ENCODE data around the gene C1QTNF4.

The C1QTNF4 gene

DNA sequence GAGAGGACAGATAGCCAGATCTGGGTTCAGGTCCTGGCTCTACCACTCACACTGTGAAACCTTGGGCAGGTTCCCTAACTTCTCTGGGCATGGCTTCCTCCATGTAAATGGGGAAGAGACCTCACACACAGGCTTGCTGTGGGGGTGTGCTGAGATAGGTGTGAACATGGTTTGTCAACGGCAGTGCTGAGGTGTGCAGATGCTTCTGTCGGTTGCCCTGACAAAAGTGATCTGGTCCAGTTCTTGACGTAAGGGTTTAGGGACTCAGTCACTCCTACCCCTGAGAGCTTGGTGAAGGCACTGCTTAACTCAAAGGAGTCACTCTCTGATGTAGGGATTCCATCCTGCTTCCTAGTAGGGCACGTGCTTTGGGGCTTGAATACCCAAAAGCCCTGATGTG lies 2.0 kb downstream of the C1QTNF4 start:
- DNase-seq = no peak

DNA sequence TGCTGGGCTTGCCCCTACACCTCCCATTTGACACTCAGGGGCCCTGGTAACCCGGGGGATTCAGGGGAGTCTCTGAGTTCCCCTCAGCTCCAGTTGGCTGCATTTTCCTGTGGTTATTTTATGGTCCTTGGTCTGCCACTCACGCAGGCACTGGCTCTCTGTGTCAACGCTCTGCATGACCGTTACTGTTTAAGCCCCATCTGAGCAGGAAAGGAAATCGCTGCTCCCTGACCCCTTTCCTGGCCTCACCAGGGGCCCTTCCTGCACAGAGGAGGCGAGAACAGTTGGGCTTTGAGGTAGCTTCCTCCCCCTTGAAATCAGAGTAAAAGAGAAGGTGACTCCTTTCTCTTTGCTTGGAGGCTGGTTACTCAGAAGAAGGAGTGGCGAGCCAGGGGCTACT lies 2.4 kb downstream of the C1QTNF4 start:
- no peak for DNase-seq

DNA sequence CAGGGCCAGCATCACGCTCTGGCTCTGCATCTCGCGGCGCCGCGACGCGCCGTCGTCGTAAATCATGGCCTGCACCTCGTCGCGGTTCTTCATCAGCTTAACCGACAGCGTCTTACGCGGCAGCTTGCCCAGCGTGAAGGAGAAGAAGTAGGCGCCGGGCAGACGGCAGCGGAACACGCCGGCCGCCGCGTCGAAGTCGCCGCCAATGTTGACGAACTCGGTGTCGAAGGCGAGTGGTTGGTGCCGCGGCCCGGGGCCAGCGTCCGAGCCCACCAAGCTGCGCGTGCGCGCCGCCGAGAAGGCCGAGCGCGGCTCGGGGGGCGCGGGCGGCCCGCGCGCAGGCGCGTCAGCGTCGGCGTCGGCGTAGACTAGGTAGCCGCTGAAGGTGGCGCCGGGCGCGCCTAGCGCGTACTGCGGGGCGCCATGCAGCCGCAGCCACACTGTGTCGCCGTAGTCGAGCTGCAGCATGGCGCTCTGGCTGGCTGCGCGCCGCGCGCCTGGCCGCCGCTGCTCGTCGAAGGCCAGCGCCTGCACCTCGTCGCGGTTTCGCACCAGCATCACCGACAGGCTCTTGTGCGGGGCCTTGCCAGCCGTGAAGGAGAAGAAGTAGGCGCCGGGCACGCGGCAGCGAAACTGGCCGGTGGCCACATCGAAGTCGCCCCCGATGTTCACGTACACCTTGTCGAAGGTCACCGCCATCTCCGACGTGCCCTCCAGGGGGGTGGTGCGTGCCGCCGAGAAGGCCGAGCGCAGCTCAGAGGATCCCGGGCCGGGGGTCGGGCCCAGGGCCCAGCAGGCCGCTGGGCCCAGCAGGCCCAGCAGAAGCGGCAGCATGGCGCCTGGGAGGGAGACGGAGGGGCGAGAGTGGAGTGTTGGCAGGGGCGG lies 4.0 kb downstream of the C1QTNF4 start:
- DNase-seq = no peak

DNA sequence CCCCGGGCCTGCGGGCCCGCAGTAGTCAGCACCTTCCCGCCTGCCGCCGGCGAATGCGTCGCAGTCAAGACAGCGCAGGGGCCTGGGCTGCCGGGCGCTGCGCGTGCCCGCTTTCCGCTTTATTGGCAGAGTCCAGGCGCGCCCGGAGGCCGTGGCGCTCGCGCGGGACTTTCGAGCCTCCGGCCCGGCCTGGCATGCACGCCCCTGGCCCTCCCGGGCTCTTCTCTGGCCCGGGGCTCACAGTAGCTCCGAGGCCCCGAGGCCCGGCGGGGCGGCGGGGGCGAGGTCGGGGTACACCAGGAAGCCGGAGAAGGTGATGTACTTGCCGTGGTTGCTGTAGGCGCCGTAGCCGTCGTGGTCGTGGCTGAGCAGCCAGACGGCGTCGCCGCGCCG lies 4.6 kb downstream of the C1QTNF4 start:
- DNase-seq = no peak

DNA sequence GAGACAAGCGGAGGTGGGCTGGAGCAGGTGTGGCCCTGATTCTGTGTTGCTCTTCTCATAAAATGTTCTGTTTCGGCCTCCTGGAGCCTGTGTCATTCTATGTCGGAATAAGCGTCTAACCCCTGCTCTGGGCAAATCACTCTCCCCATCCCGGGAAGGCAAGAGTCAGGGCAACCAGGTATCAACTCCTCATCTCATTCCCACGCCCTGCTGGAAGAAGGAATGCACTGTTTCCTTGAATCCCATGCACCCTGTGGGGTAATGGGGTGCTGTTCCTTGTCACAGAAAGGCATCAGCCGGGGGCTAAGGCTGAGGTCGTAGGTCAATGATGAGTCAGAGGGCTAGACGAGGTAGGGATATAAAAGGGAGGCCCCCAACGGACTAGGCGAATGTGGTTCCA lies 5.1 kb downstream of the C1QTNF4 start:
- no peak for DNase-seq

DNA sequence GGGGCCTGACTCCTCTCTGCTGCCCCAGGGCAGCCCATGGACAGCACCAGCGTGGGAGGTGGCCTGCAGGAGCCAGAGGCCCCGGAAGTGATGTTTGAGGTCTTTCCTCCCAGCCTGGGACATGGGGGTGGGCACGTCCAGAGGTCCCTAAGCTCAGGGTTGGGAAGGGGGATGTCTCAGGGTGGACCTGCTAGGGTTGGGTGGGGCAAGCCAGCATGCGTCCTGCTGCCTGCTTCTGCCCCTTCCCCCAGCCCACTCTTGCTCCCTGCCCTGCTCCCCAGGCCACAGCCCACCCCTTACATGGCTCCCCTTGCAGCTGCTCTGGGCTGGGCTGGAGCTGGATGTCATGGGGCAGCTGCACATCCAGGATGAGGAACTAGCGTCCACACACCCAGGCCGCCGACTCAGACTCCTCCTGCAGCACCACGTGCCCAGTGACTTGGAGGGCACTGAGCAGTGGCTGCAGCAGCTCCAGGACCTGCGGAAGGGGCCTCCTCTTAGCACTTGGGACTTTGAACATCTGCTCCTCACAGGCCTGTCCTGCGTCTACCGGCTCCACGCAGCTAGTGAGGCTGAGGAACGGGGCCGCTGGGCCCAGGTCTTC lies 6.4 kb downstream of the C1QTNF4 start:
- DNase-seq = no peak

DNA sequence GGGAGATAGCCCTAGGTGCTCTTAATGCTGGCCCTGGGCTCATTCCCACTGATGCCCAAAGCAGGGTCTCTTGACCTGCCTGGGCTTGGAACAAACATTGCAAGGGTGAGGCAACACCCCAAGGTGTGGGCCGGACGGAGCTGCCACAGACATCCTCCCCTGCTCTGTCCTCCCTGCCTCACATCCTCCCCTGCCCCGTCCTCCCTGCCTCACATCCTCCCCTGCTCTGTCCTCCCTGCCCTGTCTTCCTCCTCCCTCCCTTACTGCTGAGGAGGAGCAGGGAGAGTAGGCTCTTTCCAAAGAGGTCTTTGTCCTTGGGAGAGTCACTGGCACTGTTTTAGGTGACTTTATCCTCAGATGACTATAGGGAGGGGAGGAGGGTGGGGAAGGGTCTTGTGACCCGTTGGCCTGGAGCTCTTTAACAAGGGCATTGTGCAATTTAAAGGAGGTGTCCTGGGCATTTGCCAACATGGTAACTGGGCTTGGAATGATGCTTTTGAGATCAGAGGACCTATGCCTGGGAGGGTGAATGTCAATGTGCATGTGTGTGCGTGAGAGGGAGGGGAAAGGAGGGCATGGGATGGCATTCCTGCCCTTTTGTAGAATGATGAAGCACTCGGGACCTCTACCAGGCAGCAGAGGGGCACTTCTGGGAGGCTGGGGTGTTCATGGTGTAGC lies 7.0 kb downstream of the C1QTNF4 start:
- no peak for DNase-seq

DNA sequence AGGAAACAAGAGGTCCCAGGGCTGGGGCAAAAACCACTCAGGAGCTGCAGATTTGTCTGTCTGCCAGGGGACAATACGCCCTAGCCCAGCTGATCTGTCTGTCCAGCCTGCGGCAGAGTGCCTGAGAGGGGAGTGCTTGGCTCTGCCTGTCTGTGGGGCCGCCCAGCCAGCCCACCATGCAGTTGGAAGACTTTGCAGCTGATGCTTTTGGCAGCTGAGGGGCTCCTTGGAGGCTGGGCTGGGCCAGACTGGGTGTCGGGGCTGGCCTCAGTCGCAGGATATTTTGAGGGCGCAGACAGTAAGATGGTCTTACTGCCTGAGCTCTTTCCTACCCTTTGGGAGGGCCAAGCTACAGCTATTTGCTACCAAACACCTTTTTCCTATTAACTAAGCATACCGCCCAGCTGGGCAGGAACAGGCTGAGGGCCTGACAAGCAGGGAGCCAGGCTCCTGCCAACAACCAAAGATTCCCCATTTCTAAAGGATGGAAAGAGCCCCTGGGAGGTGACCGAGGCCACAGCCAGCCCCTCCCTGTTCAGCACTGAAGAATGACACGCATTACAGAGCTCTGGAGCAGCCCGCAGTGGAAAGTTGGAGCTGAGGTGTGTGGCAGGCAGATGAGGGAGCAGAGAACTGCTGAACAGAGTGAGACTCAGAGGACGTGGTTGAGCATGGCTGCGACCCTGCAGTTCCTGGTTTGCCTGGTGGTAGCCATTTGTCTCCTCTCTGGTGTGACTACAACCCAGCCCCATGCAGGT lies 7.9 kb downstream of the C1QTNF4 start, which contains the start of gene FAM180B:
Gene FAM180B (plus strand): TSS at position 581 of the 758 bp plus-strand sequence. CDS start 91 bp downstream, at position 672.
- DNase-seq = no peak

DNA sequence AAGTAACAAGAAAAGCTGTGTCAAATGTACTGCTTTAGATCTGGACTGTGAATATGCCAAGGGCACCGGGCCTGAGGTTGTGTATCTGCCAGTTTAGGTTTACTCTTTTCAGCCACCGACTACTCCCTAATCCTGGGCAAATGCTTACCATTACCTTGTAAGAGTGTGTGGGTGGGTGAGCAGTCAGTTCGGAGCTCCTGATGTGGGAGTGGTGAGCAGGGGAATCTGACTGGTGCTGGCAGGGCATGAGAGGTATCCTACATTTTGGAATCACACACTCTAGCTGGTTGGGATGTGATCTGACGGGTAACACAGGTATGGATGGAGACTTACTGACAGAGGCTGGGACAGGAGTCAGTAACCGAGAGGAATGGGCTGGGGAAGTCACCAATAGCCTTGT lies 10.4 kb downstream of the C1QTNF4 start:
- no peak for DNase-seq

DNA sequence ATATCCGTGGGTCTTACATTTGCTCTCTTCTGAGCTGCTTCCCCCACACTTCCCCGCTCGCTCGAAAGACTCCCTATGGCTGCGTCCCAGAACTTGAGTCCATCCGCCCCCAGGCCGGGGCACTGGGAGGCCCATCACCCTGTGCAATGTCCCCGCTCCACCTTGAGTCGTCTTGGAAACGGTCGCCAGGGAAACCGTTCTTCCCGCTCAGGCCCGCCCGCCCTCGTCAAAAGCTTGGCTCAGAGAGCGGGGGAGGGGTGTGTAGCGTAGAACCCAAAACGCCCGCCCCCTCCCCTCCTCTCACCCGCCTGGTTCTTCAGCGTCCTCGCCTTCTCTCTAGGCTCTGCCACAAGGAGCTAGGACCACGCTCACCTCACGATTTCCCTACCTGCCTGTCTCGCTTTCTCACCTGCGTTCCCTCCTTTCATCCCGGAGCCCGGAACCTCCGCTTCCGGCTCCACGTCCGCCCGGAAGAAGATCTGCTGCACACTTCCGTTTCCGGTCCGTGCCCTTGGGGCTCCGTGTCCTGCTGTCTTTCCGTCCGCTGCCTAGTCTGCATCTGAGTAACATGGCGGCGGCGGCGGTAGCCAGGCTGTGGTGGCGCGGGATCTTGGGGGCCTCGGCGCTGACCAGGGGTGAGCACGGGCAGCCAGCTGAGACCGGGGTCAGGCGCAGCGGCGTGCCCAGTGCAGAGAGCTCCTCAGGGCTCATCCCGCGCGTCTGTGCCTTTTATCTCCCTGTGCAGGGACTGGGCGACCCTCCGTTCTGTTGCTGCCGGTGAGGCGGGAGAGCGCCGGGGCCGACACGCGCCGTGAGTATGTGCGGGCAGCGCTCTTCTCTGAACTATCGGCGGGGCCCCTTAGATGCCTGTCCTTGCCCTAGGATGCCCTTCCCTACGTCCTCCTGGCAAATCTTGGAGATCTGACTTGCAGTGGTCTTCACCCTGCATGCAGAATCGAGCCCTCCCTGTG lies 15.4 kb downstream of the C1QTNF4 start, which contains the start of the genes KBTBD4 and NDUFS3:
Gene KBTBD4 (minus strand): TSS at position 447 of the 971 bp plus-strand sequence. CDS start 19 bp downstream, at position 428.
Gene NDUFS3 (plus strand): TSS at position 551 of the 971 bp plus-strand sequence. CDS start 18 bp downstream, at position 569.
- peak; percentile 63 for DNase-seq

DNA sequence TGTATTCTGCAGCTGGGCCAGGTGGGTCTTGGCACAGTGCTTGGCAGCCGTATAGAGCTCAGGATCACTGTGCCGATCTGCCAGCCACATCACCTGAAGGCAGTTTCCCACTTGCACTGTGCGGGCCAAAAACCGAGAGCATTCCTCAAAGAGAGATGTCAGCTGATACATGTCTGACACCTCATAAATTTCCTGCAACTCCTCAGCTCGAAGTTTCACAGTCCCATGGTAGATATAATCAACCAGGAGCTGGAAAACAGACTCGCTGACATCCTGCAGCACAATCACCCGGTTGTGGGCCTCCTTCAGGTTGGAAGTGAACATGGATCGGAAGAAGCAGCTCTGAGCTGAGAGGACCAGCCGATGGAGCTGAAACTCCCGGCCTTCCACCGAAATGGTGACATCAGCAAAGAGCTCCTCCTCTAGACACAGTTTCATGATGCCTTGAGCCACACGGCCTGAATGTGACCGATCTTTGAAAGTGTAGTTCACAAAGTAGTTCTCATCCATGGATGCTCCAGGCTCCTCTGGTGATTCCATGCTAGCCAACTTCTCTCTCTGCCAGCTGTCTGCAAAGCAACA lies 16.7 kb downstream of the C1QTNF4 start:
- DNase-seq = no peak

DNA sequence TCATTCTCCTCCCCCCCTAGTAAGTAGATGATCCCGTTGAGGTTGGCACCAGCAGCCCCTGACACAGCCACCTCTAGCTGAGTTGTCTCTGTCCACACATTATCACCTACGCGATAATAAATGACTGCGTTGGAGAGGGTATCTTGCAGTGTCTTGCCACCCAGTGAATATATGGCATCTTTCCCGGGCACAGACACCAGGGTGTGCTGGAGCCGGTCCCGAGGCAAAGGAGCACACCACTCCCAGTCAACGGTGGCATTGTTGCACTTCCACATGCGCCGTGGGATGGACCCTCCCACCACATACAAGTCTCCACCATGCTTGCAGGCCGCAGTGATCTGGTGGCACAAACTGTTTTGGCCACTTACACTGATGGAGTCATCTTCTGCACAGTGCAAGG lies 20.9 kb downstream of the C1QTNF4 start:
- no peak for DNase-seq

DNA sequence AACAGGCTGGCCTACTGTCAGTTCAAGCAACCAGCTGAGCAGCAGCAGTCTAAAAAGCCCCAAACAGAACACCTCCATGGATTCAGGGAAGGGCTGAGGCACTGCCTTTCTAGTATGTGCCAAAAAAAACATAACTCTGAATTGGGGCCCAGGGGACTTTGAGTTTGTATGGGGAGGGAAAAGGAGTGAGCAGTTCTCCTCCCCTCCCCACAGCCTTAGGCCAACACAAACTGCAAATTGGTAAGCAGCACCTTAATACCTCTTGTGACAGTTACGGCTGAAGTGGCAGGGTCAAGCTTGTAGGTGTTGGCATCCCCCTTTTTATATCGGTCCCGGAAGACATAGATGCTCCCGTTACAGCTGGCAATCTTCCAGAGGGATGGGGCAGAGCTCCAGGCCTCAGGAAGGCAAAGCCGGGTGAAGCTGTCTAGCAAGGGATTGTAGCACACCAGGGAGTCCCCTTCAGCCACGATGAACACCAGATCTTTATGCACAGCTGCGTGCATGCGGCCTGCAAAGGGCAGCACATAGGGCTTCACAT lies 21.4 kb downstream of the C1QTNF4 start:
- no peak for DNase-seq

DNA sequence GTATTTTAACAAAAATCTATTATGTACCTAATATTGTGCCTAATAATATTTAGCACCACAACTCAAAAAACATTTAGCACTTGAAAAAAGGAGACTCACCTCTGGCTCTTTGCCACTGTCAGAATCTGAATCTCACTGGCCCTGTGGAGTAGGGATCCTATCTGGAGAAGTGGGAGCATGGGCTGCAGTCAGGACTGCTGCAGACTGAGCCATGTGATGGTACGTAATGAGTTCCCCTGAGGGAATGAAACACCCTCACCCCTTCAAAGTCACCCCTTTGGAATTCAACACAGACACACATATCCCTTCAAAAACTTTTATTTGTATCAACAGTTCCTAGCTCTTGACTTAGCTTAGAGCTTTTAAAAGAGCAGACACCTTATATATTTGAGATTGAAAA lies 22.3 kb downstream of the C1QTNF4 start:
- no peak for DNase-seq

DNA sequence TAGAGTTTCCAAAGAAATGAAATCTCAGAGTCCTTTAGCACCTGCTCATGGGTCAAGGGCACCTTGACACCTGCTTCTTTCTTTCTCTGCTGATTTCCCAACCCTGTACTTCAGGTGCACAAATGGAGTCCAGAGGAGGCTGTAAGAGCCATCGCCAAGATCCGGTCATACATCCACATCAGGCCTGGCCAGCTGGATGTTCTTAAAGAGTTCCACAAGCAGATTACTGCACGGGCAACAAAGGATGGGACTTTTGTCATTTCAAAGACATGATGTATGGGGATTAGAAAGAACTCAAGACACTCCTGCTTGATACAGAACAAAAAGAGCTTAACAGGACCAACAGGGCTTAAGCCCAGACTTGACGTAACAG lies 22.9 kb downstream of the C1QTNF4 start:
- no peak for DNase-seq

DNA sequence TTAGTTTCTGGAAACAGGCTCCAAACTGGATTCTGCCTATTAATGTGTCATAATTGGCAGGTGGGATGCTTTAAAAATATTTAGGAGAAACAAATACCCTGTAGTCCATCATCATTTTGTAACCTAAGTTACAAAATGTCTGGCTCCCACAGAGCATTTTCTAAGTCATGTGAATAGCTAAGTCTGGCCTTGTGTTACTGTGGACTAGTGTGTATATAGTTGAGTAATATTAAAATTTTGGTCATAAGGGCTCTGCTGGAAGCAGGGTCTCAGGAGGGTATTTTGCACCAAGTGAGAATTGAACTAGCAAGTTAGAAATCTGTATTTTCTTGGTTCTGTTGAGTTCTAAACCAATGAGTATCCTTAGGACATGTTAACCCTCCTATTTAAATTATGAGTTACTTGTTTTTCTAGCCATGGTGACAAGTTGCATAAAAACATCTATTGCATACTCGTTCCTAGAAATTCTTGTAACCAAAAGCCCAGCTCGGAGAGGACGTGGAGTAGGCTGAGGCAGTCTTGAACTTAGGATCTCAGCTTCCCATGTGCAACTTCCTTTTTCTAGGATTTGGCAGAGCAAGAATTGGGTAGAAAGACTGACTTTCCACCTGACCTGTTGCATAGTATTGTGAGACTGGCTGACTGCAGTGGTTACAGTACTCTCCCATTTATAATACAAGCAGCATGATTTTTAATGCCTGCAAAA lies 23.4 kb downstream of the C1QTNF4 start:
- no peak for DNase-seq

DNA sequence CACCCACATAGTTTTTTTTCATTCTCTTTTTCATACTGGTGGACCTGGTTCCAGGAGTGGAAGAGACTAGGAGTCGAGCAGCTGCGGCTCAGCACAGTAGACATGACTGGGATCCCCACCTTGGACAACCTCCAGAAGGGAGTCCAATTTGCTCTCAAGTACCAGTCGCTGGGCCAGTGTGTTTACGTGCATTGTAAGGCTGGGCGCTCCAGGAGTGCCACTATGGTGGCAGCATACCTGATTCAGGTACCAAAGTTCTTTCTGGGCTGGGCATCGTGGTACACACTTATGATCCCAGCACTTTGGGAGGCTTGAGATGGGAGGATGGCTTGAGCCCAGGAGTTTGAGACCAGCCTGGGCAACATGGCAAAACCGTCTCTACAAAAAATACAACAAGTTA lies 24.6 kb downstream of the C1QTNF4 start:
- DNase-seq = no peak

DNA sequence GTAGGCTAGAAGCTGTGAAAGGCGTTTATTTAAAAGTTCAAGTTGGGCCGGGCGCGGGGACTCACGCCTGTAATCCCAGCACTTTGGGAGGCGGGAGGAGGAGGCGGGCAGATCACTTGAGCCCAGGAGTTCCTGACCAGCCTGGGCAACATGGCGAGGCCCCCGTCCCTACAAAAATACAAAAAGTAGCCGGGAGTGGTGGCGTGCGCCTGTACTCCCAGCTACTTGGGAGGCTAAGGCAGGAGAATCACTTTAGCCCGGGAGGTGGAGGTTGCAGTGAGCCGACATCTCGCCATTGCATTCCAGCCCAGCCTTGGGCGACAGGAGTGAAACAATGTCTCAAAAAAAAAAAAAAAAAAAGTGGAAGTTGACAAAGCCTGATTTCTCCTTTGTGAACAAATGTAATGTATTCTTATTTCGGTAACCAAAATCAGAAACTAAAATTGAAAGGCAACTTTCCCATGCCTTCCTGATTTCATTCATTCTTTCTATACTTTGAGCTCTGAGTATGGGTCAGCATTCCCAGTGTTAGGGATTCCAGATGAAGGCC lies 28.0 kb downstream of the C1QTNF4 start:
- no peak for DNase-seq

DNA sequence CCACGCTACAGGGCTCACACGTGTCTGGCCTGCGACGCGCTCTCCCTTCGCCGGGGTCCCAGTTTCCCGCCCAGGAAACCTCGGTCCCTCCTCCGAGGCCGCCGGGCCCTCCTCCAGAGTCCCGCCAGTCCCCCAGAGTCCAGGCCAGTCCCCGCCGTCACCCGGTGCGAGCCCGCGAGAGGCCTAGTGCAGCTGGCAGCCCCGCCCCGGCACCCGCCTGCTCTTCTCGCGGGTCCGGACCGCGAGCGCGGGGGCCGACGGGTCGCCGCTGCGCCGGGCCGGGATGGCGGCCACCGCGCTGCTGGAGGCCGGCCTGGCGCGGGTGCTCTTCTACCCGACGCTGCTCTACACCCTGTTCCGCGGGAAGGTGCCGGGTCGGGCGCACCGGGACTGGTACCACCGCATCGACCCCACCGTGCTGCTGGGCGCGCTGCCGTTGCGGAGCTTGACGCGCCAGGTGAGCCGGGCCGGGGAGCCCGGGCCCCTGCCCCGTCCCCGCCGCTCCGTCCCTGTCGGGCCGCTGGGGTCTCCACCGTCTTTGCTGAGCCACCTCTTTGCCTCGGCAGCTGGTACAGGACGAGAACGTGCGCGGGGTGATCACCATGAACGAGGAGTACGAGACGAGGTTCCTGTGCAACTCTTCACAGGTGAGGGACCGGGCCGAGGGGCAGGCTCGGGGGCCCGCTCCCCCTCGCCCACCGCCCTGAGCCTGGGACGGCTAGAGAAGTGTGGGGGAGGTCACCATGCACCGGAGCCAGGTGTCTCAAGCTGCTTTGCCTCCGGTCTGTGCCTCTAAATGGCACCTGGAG lies 28.7 kb downstream of the C1QTNF4 start, which contains the start of gene PTPMT1:
Gene PTPMT1 (plus strand): TSS at position 260 of the 809 bp plus-strand sequence. CDS start 24 bp downstream, at position 284.
- peak; percentile 27 for DNase-seq
